Endometrial microvascular endothelial cells (primary cell): ENCODE results near the gene HYAL2. TPM values are rescaled to one million over a fixed set of nuclear protein-coding genes. Genes with fewer than 3 reads are reported as not detected.

Experiments
- in situ Hi-C: cut with HindIII; loops from 2 replicates; pipeline ENCODE4 v1.10.0; 2017; ENCODE audit warnings: low sequenced_read_pairs, low pct_unique_long_range_greater_than_20kb; ENCODE audit errors: inconsistent ontology term
- total RNA-seq: library from RNA; depleted of rRNA; stranded (reverse); fragments of >200 nt; gene quantifications from one replicate; pipeline ENCODE4 v1.2.3, GENCODE V29; 2015; ENCODE audit errors: inconsistent ontology term

HYAL2 gene
- total RNA-seq, 1 donor from 2014 or later = 432 TPM

DNA sequence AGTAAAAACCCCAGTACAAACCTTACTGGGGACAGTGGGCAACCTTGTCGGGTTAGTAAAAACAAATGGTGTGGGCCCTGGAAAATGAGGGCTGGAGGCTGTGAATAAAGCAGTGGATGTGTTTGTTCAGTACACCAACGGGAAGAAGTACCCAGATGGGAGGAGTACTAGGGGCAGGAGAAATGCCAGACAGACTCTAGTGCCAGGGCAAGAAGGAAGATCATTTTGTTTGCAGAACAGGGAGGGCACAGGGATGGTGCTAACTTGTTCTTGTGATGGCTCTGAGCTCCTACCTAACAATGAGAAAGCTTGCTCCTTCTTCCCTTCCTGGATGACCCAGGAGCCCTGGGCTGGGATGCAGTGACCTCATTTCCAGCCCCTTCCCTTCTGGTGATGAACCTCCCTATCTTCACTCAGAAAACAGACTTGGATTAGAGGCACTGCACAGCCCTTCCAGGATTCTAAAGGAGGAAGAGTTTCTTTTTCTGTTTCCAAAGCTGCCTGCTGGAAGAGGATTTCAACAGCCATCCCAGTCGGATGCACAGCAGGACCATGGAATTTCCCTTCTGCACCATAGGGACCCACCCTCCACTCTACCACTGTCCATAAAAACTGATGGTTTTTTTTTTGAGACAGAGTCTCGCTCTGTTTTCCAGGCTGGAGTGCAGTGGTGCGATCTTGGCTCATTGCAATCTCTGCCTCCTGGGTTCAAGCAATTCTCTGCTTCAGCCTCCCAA, 12.0 kb upstream of the HYAL2 start:
- in situ Hi-C loops = loop anchor here (10.0 kb wide), 1 partner anchor 90 kb away; no protein-coding TSS in a partner anchor

DNA sequence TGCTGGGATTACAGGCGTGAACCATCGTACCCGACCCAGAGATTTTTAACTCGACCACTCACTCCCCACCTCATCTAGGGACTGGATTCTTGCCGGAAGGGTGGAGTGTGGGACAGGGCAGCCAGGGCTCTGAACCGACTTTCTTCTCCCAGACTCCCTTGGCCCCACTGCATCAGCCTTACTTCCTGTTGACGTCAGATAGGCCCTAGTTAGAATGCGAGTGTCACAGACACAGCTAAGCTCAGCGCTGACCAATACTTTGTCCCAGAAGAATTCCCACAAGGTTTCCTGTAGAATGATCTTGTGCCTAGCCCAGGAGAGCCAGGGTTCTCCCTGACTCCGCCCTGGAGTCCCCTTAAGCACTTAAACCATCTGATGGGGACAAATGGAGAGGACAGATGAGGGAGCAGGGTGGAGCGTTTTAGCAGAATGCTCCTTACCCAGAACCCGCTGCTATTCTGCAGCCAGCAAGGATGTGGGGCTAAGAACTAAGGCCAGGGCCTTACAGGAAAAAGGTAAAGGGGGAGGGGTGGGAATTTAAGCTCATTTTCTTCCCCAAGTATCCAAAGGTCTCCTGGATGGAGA, 11.3 kb upstream of the HYAL2 start:
- in situ Hi-C loops = loop anchor here (10.0 kb wide), 1 partner anchor 89 kb away; no protein-coding TSS in a partner anchor

DNA sequence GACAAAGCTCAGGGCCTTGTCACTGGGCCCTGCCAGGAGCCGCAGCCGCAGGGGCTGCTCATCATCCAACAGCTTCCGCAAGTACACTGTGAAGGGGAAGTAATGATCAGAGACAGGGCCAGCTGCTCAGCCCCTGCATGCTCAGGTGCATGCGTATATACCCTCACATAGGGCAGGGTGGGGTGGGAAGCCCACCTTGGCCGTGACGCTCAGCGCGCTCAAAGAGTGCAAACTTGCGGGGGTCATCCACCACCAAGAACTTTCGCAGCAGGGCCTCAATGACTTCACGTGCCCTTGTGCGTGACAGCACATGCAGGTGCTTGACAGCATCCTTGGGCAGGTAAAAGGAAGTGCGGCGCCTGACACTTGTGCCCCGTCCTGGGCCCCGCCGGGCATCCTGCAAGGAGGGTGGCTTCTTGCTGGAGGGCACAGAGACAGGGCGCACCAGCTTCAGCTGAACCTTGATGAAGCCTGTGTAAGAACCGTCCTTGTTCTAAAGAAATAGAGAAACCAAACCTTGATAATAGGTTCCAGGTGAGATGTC, 8.9 kb upstream of the HYAL2 start:
- in situ Hi-C loops = loop anchor here (10.0 kb wide), 1 partner anchor 87 kb away; no protein-coding TSS in a partner anchor

DNA sequence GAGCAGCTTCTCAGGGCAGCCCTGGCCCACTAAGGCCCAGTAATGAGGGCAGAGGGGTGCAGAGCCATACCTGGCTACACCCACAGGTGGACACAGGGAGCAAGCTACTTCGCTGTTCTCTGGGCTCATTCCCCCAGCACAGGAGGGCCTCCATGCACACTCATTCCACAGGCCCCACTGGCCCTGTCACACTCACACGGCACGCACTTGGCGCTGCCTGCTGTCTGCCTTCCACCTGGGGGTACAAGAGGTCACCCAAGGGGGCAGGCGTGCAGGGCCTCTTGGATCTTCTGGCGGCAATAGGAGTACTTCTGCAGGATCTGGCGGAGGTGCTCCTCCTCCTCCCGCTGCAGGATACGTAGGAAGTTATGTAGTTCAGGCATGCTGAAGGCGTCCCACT, 7.8 kb upstream of the HYAL2 start:
- in situ Hi-C loops = loop anchor here (10.0 kb wide), 1 partner anchor 86 kb away; no protein-coding TSS in a partner anchor

DNA sequence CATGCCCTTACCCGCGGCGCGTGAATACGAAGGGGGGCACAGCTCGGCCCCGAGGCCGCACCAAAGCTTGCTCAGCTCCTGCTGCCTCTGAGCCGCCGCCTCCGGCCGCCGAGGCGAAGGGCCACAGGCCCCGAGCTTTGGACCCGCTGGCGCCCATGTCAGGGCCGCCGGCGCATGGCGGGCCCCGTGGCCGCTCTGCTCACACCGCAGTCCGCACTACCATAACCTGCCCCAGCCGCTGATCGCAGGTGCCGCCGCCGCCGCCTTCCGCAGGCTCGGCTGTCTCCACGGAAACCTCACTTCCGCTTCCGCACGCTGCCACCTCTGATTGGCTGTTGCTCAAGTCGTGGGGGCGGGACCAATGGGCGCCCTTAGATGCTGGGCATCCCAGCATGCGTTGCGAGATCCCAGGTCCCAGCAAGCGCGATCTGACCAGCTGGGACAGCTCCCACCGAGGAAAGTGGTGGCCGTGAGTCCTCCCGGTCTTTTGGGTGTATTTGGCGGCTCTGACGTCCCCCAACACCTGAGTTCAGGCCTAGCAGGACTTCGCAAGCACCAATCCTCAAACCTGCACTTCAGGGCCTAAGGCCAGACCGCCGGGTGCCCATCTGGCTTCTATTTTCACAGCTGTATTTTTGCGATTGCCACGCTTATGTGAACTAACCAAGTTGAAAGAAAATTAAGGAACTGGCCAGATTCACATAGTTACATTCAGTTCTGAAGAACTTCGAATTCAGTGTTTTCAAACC, 5.6 kb upstream of the HYAL2 start, which contains the start of gene TUSC2:
TUSC2 (minus strand) TSS at position 281 of the 749 bp plus-strand sequence; CDS start at position 157, 124 bp downstream.
- in situ Hi-C loops = no loop called here

DNA sequence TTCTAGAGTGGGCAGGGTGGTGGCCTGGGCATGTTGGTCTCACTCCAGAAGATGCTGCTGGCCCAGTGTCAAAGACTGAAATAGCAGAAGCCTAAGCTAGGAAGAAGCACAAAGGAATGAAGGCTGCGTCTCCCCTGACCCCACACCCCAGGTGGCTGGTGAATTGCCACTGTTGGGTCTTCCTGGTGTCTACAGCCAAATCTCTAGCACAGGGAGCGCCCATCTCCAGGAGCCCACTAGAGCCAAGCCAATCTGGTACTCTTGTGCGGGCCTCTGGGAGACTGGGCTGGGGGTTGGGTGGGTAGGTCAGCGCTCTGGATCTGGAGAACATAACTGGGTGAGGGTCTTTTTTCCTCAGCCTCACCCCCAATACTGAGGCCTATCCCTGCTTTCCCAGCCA, 4.6 kb upstream of the HYAL2 start:
- in situ Hi-C loops = no loop called here

DNA sequence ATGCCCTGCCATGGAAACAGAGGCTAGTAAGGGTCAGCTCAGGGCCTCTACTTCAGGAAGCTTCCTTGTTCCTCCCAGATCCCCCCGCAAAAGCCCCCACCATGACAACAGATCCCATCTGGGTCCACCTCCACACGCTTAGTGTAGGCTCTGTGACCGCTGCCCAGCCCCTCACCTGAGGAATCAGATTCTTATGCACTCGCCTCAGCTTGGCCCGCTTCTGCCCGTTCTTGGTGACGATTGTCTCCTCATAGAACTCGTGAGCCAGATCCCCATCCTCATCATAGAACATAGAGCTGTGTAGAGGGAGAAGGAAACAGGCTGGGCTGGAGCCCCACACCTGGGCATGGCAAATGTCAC, 3.6 kb upstream of the HYAL2 start:
- in situ Hi-C loops = no loop called here

DNA sequence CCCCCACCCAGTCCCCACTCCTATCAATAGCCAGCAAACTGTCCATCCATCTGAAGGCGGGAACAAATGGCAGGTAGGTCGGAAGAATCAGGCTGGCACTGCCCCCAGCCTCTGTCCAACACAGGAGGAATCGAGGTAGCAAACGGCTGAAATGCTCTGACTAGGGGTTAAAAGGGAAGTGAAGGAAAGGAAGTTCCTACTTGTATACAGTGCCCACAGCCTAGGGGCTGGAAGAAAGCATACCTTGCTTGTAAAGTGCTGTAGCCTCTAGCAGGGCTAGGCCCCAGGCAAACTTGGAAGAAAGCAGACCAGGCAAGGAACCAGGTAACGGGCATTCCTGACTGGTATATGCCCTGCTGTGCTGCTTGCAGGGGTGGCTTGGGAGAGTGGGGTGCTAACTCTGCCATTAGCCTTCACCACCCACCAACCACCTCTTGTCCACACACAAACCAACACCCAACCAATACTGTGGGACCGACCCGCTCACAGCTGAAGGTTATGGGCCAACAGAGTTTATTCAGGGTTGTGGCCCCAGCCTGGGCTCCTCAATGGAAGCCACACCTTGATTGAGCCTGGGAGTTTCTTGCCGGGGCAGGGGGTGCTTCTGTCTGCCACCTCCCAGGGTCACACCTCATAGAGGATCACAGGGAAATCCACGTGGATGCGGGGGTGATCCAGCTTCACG, 3.1 kb upstream of the HYAL2 start:
- in situ Hi-C loops = no loop called here

DNA sequence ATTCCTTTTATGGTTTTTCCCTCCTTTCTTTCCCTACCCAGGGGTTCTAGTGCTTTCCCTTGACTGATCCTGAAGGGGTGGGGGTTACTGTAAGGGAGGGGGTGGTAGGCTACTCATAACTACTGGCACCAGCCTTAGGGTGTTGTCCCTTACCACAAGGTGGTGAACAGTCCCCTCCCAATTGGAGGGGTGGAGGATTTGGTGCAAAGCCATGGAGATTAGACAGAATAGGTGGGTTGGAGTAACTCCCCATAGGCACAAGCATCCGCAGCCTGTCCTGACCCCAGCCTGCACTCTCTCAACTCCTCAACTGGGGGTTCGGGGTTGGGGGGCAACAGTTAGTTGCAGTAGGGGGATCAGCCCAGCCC, 2.6 kb upstream of the HYAL2 start:
- in situ Hi-C loops = no loop called here

DNA sequence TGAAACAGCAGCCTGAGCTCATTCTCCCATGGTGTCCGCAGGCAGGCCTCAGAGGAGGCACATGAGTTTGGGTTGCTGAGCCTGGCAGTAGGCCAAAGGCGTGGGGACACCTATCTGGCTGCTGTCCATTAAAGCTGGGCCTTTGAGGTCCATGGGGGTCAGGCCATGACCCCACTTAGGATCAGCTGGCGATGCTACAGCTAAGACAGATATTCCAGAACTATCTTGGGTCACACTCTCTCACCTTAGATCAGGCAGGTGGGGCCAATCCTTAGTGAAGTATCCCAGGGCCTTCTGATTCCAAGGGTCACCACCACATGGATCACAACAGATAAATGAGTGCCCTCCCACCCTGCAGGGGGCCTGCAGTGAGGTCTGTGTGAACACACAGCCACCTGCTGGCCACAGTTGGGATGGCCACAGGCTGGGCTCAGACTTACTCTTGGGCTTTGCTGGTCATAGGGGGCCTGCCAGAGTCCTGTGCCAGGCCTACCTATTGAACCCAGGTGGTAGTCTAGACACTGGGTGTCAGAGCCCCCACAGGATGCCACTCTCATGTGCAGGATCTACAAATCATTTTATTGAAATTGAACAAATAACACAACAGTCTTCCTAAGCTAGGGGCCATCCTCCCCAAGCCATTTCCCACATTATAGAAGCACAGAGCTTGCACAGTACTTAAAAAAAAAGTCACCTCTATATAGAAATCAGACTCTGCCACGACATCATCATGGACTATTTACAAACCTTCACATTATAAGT, 2.0 kb upstream of the HYAL2 start:
- in situ Hi-C loops = no loop called here

DNA sequence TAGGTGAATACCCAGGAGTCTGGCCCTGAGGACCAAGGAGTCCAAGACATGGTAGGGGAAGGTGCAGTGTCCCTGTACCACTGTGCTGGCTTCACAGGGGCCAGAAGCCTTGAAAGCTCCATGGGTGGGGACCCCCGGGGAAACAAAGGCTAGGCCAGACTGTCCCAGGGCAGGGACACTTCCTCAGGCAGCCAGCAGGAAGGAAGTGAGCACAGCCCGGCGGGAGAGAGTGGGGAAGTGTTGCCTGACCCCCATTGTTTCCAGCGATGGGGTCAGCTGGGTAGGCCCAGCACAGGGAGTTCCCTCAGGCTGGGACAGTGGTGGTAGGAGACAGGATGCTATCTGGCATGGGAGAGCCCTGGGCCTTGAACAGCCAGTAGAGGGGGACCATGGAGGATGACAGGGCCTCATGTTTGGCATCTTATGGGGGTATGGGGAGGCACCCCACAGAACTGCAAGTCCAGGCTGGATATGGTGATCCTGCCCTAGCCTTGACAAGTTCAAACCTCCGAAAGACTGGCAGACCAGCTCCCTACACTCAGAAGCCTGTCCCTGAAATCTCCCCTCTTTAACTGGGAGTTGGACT, 1.2 kb upstream of the HYAL2 start:
- in situ Hi-C loops = no loop called here

DNA sequence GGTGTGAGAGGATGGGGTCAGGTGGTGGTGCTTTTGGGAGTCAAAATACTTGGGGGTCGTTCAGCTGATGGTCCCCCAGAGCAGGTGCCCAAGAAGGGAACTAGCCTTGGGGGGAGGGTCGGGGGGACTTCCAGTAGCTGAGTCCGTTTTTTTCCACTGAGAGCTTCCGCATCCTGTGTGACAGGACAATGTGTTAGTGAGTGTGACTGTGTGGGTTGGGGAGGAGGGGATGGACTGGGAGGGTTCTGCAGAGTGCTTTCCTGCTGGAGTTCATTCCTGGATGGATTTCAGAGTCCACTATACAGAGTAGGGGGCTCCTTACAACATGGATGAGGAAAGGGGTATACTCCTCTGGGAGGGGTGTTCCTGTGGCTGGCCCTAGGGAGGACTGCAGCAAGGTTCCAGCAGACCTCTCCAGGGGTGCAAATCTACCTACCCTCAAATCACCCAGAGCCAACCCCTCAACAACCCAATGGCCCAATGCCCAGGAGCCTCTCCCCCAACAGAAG, 601 bp upstream of the HYAL2 start:
- in situ Hi-C loops = no loop called here

DNA sequence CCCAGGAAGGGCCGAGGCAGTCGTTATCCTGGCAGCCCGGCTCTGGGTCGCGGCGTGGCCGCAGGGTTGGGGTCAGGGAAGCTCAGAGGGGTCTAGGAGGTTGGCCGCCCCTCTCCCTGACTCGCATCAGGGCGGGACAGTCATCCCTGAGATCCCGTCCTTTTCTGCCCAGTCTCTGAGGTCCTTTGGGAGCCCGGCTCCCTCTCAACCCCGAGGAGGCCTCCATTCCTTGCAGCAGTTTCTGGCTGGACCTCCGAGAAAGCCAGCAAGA, 495 bp downstream of the HYAL2 start:
- in situ Hi-C loops = no loop called here

DNA sequence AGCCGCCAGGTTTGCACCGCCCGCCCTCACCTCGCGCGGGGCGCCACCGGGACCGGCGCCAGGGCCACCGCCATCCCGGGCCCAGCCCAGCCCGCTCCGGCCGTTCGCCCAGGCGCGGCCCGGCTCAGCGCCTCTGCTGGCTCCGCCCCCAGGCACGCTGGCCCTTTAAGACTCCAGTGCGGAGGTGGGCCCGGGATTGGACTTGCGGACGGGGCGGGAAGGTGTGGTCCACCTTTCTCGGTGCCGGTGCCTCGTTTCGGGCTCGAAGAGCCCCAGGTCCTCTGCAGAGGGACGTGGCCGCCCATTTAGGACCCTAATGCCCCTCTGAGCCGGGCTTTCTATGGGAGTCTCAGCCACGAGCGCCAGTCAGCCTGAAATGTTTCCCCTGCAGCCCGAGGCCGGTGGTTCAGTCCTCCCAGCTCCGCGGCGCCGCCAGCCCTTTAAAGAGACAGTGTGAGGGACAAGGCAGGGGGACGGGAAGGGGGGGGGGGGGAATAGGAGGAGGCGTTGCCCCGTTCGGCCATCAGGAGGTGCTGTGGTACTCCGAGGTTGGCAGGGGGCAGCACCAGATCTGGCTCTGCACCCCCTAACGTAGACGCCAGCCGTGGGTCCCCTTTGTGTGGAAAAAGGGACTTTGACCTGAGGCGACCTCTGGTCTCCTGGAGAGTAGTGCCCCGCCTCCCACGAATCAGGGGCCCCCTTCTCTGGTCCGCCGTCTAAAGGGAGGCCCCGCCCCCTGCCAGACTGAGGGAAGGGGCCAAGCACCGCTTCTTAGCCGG, 1.0 kb downstream of the HYAL2 start:
- in situ Hi-C loops = no loop called here

DNA sequence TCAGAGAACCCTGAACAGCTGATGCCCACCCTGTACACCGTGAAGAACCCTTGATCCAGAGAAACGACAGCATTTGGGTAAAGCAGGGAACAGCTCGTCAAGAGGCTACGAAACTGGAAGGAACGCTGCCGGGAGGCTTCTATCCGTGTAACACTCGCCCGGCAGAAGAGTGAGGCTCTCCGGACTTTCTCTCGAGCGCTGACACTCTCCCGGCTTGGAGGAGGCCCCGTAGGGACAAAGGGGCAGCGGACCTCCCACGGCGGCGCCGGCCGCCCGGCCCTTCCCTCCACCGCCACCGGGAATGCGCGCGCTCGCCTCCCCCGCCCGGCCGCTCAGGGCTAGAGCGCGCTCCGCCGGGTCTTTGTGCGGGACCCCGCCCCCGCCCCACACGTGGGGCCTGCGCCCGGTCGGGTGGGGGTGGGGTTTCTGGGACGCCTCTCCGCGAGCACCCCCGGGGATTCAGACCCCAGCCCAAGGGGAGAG, 1.7 kb downstream of the HYAL2 start:
- in situ Hi-C loops = no loop called here

DNA sequence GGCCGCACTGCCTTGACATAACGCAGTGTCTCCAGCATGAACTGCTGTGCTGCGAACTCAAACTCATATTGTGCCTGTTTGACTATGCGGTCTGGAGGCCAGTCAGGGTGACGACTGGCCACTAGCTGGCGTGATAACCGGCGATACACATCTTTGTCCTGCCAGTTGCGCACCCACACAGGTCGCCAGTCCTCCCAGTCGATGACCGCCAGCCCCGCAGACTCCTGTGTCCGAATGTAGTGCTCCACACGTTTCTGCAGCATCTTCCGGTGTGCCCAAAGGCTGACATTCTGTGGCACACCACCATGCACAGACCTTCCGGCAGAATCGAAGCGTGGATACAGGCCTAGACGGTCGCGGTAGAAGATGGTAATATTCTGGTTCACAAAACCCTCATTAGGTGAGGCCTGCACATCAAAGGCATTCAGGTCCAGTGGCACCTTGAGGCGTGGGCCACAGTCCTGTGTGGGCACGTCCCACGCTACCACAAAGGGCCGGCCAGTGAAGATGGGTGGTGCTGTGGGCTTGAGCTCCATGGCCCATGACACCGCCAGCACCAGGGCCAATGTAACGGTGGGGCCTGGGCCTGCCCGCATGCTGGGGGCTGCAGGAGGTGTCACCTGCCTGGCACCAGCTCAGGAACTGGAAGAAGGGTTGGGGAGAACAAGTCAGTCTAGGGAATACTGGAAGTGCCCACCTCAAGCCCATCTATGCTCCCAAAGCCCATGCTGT, 2.5 kb downstream of the HYAL2 start:
- in situ Hi-C loops = no loop called here
